NCI-H345 treated with DMSO at 0.1 percent for 48 hours (cell line): ENCODE measurements around the gene NEURL3.

Source experiments
- DNase-seq: peaks from one replicate; lab custom pipeline; 2025; ENCODE audit not compliant: unreplicated experiment; lab: John Stamatoyannopoulos, UW

Gene NEURL3

DNA sequence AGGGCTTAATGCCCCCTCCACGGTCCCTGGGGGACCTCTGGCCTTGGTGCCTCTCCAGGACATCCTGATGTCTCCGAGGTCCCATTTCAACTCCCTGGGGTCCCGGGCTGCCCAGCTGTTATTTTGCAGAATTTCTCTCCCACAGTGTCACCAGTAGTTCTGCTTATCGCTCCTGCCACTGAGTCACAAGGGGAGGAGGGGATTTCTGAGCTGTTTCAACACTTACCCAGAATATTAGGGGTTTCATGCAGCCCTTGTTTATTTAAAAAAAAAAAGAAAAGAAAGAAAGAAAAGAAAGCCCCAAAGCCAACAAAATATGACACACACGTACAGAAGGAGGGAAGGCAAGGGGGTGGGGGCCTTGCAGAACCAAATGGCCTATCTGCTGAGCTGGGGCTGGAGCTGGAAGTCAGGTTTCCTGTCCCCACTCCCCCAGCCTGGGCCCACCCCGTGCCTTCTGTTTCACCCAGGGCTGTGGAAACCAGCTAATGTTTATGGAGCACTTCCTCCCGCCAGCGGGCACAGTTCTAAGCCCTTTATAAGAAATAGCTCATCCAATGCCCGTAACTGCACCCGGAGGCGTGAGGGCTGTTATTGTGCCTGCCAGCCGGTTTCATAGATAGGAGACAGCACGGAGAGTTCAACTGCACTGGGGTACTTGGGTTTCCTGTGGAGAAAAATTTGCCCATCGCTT lies 23.0 kb upstream of the NEURL3 start:
- no peak for DNase-seq

DNA sequence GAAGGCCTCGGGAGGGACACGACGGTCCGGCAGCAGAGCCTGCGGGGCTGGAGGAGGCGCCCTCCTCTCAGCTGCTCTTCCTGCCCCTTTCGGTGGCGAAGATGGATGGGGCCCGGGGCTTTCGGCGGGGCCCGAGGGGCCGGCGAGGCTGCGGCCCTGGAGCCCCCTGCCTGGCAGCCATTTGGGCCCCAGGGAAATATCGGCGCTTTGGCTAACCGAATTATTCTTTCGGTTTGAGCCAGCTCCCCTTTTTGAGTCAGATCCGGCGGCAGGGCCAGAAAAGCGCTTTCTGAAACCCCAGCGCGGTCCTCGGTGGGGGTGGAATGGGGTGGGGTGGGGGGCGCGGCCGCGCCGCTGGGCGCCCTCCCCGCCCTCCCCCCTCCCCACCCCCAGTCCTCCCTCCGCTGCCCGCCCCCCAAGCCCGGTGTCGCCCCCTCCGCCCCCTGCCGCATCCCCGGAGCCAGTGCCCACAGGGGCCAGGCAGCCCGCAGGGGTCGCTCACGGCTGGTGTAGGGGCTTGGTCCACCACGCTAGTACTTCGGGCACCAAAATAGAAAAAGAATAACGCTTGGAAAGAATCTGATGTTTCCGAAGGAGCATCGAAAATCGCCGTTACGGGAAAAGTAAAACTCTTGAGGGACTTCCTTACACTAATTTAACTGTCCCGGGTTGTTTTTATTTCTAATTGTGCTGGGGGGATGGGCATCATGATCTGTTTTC lies 22.3 kb upstream of the NEURL3 start:
- no peak for DNase-seq

DNA sequence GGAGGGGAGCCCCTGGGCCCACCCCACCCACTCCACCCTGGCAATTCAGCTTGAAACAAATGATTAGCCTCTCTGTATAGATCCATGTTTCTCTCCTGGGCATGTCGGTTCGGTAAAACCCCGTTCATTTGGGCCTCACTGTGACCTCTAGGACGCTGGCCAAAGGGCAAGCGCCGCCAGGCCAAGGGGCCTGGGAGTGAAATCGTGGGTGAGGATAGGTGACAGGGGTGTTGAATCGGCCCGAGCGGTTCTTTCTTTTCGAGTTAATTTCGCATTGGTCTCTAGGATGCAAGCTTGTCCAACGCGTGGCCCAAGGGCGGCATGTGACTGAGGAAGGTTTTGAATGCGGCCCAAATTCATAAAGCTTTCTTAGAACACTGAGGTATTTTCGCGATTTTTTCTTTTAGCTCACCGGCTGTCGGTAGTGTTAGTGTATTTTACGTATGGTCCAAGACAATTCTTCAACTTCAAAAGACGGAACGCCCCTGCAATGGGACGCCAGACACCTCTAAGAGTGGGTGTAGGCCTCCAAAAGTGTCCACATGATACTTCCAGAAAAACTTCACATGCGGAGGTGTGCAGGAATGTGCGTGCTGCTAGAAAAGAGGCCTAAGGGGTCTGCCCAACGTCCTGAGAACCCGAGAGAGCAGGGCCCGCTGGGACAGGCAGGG lies 21.6 kb upstream of the NEURL3 start:
- no peak for DNase-seq

DNA sequence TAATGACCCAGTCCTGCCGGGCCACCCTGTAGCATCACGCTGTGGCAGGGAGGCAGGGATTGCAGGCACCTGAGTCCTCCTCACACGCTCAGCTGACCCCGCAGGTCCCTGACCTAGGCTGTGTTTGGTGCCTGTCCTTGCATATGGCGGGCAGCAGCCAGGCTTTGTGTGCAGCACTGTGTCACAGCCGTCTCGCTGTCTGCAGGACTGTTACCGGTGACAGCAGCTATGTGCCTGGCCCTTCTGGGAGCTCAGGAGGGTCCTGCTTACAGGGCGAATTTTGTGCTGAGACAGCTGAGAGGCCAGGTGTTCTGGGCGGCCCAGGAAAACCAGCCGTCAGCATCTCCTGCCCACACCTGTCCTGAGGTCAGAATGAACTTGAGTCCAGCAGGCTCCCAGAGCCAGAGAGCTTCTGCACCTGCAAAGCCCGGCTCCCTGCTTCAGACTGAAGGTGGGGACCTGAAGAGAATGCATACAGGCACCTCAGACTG lies 21.0 kb upstream of the NEURL3 start:
- DNase-seq = no peak

DNA sequence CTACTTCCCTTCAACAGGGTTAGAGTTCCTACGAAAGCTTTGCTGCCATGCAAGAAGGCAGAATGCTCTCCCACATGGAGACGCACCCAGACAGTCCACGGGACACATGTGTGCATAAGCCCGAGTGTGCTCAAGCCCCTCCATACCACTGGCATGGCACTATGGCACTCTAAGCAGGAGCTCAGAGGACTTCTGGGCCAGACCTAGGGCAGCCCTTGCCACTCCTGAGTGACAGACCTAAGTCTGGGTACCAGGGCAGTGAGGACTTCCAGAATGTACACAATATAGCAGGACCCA lies 20.0 kb upstream of the NEURL3 start:
- DNase-seq = no peak

DNA sequence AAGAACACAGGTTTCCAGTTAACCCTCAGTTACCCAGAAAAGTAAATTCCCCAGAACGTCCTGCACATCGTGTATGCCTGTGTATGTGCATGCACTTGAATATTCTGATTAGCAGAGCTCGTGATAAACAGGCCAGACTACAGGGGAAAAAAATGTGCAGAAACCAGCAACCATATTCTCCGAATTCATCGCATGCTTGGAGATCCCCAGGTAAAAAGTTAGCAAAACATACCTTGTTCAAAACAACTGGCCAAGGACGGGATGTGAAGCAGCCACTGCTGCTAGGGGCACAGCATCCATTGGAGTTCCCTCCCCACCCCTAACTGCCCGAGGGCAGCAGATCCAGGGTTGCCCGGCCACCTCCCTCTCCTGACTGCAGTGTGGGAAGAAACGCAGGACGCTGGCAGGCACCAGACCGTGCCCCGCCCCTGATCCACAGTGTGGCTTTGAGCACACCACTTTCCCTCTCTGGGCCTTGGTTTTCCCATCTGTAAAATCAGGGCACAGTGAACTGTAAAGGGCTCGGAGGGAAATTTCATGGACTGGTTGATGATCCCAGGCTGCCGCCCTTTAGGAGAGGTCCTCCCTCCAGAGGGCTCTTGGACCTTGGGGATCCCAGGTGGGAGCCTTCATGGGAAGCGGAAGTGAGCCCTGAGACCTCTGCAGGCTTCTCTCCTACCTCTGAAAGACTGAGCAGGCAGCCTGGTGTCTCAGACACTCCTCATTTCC lies 19.5 kb upstream of the NEURL3 start:
- no peak for DNase-seq

DNA sequence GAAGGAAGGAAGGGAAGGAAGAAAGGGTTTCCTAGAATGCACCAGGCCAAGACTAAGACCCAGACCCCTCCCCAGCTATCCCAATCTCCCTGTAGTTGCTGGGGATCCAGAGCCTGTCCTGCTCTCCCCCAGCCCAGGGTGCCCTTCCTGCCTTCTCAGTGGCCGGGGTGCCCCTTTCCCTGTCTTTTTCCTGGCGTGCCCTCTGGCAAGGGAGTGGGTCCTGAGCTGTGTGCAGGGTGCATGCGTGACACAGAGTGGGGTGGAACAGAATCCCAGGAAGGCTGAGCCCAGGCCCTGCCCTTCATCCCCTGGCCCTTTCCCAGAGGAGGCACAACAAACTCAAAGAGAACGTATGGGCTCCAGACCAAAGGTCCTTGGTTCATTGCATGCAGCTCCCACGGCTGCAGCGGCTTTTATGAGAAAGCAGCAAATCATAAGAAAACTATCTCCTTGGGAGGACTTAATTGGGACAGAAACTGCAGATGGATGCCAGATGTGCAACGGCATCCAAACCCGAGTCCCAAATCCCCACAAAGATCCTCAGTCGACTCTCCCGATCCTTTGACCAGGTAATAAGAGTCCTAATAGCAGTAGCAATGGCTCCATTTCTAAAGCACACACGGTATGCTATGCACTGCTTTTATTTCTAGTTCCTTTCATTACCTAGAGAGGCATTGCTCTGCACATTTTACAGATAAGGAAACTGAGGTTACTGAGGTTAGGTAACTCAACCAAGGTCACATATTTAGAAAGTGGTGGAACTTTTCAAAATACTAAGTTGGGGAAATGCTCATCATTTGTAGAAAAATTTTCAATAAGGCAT lies 18.7 kb upstream of the NEURL3 start:
- DNase-seq = no peak

DNA sequence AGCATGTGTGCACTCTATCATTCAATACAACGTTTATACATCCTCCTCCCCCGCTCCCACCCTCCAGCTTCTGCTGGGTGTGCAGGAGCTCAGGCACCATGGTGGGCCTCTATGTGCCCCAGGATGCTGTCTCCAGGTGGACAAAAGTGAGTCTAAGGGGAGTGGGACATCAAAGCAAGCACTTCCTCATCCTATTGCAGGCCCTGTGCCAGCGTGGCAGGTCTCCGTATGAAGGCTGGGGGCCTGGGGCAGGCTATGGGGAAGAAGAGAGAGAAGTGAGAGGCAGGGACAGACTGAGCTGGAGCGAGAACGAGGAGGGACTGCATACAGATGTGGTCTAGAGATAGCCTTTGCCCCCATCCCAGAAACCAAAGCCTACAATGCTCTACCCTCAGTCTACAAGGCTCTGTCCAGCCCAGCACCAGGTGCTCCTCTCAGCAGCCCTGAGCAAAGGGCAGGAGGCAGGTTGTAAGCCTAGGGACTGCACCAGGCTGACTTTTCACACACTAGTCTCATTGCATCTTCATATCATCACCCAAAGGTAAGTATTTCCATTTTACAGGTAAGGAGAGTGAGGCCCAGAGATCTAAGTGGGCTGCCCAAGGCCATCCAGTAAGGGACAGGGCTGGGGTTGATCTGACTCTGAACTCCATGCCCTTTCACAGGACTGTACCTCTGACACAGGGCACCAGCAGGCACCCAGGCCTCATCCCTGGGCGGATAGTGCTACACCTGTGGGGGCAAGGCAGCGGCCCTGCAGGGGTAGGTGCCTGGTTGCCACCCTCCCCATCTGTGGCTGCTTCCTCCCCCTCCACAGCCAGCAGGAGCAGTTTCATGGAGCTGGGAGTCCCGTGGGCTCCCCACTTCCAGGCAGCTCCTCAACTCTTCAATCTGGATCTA lies 17.4 kb upstream of the NEURL3 start:
- DNase-seq = no peak

DNA sequence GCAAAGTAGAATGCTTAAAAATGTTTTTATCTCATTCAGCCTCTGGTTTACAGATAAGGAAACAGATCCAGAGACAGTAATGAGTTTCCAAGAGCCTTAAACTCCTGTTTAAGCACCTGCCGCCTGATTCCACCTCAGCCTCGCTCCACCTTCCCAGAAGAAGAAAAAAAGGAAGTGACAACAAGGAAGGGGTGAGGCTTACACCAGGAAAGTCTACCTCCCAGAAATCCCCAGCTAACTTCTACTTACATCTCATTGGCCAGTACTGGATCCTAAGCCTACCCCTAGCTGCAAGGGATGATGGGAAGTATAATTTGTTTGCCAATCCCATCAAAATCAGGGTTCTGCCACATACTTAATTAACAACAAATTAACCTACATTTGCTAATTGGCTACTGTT lies 16.1 kb upstream of the NEURL3 start:
- DNase-seq = no peak

DNA sequence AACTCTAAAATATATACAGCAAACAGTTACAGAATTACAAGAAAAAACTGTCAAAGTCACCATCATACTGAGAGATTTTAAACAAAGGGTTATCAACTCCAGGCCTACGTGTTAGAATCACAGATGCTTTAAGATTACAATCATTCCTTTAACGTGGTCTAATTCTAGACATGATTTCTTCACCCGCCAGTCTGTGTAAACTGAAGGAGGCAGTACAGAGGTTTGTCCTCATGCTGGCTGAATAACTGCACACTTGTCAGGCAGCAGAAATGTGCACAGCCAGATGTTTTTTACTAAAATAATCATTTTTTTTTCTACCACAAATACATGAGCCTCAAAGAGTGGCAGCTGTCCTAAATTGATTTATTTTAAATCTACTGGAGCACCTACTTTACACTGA lies 15.5 kb upstream of the NEURL3 start:
- no peak for DNase-seq

DNA sequence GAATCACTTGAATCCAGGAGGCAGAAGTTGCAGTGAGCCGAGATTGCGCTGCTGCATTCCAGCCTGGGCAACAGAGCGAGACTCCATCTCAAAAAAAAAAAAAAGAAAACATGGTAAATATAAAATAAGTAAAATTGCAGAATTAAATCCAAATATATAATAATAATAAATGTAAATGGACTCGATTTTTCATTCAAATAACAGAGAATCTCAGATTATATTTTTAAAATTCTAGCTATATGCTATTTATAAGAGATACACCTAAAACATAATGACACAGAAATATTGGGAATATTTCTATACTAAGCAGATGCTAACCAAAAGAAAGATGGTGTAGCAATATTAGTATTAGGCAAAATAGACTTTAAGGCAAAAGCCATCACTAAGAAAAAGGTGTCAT lies 15.1 kb upstream of the NEURL3 start:
- no peak for DNase-seq

DNA sequence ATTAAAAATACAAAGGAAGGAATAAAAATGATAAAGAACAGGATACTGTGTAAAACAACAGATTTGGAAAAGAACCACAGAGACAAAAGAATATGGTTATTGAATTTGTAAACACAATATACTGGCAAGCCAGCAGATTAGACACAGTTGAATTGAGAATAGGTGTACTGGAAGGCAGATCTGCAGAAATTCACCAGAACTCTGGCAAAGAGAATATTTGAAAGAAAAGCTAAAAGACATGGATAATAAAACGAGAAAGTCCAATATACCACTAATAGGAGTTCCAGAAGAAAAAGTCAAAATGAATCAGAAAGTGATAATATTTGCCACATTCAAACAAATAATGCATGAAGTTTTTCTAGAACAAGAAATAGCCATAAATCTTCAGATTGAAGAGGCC lies 11.9 kb upstream of the NEURL3 start:
- DNase-seq = no peak

DNA sequence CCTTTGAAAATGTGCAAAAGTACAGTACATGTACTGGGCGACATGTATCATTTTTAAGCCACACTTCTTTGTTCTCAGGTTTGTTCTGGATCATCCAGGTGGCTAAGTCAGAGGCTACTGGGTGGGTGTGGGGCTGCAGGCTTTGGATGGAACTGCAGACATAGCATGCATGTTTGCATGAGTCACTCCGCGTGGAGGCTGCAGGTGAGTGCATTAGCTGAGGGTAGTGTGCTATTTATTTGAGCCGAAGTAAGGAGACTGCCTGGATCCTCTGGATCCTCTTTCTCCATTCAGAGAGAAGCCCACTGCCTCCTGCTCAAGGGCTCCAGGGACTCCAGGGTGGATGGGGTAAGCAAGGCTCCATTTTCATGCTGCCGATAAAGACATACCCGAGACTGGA lies 9.4 kb upstream of the NEURL3 start:
- no peak for DNase-seq

DNA sequence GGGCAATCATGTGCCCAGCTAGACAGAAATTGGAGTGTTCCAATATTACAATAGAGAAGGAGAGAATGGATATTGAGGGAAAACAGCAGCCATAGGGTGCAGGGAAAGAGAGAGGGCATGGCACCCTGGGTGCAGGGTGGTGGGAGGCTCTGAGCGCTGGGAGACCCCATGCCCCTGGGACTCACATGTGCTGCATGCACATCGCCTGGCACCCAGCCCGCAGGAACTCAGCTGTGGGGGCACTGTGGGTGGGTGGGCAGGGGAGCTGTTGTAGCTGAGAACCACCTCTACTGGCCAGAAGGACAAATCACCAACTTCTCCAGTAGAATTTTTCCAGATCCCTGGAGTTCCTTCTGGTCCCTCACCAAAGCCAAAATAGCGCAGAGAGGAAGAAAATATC lies 7.2 kb upstream of the NEURL3 start:
- no peak for DNase-seq

DNA sequence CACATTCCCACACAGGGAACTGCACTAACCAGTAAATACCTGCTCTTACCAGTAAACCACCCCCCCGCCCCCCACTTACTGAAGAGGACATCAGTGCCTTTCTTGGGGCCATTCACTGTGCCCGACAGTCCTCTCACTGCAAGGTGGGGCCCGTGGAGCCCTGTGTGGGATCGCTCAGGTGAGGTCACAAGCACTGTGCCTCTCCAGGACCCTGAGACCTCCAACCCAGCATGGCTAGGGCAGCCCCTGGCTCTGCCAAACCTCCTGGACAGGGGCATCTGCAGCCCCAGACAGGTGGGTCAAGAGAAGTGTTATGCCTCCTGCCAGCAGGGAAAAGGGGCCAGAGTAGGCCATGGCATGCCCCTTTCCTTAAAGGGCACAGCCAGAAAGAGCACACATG lies 6.7 kb upstream of the NEURL3 start:
- no peak for DNase-seq

DNA sequence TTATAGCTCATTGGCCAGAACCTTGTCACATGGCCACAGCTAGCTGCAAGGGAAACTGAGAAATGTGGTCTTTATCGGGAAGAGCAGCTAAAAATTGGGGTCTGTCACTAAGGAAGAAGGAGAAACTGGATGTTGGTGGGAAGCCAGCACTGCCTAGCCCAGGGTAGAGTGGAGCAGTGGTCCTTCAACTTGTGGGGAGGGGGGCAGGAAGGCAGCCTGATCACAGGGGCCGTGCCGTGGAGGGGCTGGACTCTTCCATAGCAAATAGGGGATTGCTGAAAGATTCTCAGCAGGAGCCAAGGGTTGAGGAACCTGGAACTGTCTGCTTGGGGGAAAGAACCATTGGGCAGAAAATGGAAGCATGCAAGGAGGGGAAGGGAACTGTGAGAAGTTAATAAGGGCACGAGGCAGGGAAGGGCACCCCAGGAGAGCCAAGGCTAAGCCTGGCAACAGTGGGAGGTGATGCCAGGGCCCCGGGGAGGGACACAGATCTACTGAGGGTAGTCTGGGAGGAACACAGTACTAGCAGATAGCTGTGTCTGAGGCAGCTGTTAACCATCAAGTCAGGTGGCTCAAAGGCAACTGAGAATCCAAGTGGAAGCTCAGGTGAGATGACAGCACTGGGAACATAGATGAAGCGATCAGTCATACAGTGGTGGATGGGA lies 5.9 kb upstream of the NEURL3 start:
- no peak for DNase-seq

DNA sequence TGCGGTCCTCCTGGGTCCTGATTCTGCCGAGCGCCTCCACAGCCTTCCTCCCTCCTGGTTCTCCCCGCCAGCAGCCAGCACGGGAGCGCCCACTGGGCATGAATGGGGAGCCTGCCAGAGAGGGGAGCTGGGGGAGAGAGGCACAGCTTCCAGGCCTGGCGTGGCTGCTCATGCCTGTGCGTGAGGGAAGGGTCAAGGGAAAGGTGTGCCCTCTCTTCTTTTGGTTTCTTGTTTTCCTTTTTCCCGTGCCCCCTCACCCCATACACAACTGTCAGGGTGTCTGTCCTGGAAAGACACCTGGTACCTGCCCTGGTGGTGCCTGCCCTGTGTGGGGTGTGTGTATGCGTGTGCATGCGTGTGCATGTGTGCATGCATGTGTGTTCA lies 4.7 kb upstream of the NEURL3 start:
- DNase-seq = no peak

DNA sequence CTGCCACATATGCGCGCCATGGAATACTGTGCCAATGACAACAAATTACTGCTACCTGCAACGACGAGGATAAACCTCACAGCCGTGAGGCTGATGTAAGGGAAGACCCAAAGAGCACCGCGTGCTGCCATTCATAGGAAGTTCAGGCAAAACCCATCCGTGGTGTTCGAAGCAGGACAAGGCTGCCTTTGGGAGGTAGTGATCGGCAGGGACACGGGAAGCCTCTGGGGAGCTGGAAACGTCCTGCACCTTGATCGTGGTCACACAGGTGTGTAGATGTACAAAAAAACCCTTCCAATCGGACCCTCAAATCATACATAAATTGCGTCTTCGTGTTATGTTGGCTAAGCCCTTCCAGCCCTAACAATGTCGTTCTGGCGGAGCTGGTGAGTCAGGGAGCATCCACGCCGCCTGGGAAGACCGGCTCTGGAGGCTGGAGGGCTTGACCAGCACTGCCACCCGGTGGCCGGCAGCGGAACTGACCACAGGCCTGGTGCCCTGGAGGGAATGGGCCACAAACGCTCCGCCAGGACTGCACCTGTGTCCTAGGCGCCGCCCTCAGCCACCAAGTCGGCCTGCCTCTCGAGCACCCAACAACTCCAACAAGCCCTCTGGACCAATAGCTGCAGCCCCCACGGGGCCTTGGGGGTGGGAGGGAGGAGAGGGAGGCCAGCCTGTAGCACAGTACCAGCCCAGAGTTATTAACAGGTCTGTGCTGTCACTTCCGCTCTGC lies 4.1 kb upstream of the NEURL3 start:
- DNase-seq = peak; percentile 58
